Activated CD4-positive, alpha-beta T cell treated with anti-CD3 and anti-CD28 coated beads, Interleukin-2, amount 10 ng/mL, durations not matched to agents 24 days and 14 days (primary cell): ENCODE results near the gene CROCC2. TPM values are rescaled to one million over a fixed set of nuclear protein-coding genes. Genes with fewer than 3 reads are reported as not detected.
A peak's percentile ranks its signal among the peaks of the same experiment; 100 is the strongest.

Experiments
- DNase-seq: peaks from one replicate; pipeline ENCODE4 v3.0.0; 2022
- H3K27ac Mint-ChIP-seq: one replicate; pipeline ENCODE4 v1.8.0; 2022; ENCODE audit warnings: mild to moderate bottlenecking, mixed read lengths
- H3K27me3 Mint-ChIP-seq: one replicate; pipeline ENCODE4 v1.8.0; 2022; ENCODE audit warnings: mixed read lengths
- H3K36me3 Mint-ChIP-seq: one replicate; pipeline ENCODE4 v1.8.0; 2022; ENCODE audit warnings: low read depth, mild to moderate bottlenecking, mixed read lengths
- H3K4me1 Mint-ChIP-seq: one replicate; pipeline ENCODE4 v1.8.0; 2021; ENCODE audit warnings: mixed read lengths
- H3K4me3 Mint-ChIP-seq: one replicate; pipeline ENCODE4 v1.8.0; 2022; ENCODE audit warnings: mild to moderate bottlenecking, moderate library complexity, mixed read lengths
- H3K9me3 Mint-ChIP-seq: one replicate; pipeline ENCODE4 v1.8.0; 2021; ENCODE audit warnings: mixed read lengths
- intact Hi-C: fragments of 100-400 bp; cut with micrococcal nuclease; formaldehyde crosslinking; loops from one replicate; pipeline ENCODE4 v1.15.1; 2023
- total RNA-seq: library from RNA; stranded (reverse); gene quantifications from 2 replicates; pipeline ENCODE4 v1.2.3, GENCODE V29; 2022

CROCC2 gene
- total RNA-seq, 1 donor from 2014 or later: not detected

DNA sequence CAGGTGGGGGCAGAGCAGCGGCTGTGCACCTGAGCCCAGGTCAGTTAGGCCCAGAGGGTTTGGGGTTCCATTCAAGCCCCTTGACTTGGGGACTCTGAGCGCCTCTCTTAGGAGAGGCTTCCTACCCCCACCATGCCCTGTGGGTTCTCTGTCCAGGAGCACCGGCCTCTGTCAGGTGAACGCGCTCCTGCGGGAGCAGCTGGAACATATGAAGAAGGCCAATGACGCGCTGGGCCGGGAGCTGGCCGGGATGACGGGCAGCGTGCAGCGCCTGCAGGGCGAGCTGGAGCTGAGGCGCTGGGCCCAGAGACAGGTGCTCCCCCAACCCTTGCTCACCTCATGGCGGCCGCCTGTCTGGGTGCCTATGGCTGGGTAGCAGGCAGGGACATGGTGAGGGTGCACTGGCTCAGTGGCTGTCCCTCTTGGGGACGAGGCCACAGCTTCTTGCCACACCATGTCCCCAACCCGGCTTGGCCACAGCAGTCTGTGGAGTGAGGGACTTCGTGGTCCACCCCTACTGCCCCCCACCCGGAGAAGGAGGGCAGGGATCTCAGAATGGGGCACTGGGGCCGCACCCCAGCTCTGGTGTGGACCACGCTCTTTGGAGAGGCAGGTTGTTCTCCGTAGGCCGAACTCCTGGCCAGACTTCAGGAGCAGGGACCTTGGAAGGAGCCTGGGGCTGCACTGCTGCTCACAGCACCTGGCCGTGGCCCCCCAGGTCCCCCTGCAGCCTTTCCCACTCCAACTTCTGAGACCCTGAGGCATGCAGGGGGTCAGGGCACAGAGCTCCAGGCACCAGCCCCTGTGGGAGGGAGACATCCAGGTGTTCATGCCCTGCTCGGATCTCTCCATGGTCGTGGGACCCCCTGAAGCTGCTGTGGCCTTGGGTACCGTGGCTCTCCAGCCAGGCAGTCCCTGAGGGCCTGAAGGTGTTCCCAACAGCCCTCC is 19.7 kb downstream of the CROCC2 start:
- no peak overlapping the region for H3K4me3 Mint-ChIP-seq
- no peaks in the 10 kb centered on the region for H3K36me3 Mint-ChIP-seq
- intact Hi-C loops: no loop called here
- H3K27me3 Mint-ChIP-seq: no peaks in the 10 kb centered on the region
- H3K4me1 Mint-ChIP-seq: peaks cover 2% of the 10 kb centered on the region
- H3K27ac Mint-ChIP-seq: no peak overlapping the region
- no peak for DNase-seq
- no peaks in the 10 kb centered on the region for H3K9me3 Mint-ChIP-seq

DNA sequence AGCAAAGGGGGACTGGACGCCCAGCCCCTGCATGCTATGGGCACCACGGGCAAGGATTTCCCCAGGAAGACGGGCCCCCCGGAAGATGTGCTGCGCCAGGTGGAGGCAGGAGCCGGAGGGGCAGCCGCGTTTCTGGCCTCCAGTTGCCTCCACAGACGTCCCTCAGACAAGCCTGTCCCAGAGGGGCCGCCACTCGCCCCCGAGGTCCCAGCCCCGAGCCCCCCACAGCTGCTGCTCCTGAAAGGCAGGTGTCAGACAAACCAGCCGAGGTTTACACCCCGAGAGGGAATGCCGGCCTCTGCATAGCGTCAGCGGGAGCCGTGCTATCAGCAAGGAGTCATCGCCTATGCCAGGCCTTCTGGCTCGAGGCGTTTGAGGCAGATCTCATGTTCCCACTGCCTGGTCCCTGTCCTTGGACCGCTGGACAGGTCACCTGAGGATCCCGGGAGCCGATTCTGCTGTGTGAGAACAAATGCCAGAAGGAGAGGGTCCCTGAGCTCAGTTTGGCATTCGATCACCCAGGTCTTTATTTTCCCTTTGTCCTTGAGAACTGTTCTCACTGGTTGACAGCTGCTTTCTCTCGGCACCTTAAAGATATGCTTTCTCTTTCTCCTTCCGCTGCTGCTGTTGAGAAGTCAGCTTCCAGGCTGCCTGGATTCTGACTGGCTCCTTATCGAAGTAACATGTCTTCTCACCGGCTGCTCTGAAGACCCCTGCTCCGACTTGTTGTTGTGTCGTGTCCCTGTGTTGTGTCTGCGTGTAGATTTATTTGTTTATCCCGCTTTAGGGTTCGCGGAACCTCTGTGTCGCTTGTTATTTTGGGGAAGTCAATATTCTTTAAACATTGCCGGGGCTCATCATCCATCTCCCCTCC is 20.6 kb downstream of the CROCC2 start:
- intact Hi-C loops: no loop called here
- H3K4me1 Mint-ChIP-seq: peaks cover 2% of the 10 kb centered on the region
- H3K4me3 Mint-ChIP-seq: no peak overlapping the region

DNA sequence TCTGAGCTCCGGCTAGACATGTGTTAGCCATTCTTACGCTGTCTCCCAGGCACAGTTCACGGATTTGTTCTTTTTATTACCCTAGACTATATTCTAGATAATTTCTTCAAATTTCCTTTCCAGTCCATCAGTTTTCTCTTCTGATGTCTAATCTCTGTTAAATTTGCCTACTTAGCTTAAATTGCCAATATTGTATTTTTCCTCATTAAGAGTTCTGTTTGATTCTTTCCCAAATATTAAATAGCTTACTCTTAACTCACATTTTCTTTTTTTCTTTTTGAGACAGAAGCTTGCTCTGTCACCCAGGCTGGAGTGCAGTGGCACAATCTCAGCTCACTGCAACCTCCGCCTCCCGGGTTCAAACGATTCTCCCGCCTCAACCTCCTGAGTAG is 21.2 kb downstream of the CROCC2 start:
- intact Hi-C loops: no loop called here

More for the DNA sequence above, 20.6 kb downstream of the CROCC2 start:
- DNase-seq: no peak
- H3K9me3 Mint-ChIP-seq: no peaks in the 10 kb centered on the region
- H3K27me3 Mint-ChIP-seq: no peaks in the 10 kb centered on the region
- H3K27ac Mint-ChIP-seq: no peak overlapping the region
- H3K36me3 Mint-ChIP-seq: no peaks in the 10 kb centered on the region

DNA sequence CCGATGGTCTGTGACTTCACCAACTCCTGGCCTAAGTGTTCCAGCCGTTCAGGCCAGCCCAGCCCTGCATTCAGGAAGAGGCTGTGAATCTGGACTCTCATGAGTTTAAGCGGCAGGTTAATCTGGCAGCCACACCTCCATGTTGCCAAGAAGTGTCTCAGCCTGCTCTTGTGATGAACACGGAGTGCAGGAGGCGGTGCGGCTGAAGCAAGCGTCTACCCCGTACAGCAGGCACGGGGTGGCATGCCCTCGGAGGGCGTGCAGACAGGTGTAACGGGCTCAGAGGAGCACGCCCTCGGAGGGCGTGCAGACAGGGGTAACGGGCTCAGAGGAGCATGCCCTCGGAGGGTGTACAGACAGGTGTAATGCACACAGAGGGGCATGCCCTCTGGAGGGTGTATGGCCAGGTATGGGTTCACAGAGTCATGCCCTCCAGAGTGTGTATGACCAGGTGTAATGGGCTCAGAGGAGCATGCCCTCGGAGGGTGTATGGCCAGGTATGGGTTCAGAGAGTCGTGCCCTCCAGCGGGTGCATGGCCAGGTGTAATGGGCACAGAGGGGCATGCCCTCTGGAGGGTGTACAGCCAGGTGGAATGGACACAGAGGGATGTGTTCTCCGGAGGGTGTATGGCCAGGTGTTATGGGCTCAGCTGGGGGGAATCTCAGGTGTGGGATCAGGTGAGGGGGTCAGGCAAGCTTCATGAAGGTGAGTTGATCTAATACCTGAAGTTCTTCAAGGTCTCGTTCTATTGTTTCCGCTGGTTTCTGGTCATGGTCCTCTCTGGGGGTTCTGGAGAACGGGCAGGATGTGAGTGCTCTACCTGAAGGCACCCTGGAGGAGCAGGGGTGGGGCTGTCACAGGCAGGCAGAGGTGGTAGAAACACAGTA is 22.6 kb downstream of the CROCC2 start:
- Mint-ChIP-seq H3K27ac (no peak overlapping the region), H3K4me3 (no peak overlapping the region), H3K4me1 (peaks cover 2% of the 10 kb centered on the region), H3K9me3 (no peaks in the 10 kb centered on the region), H3K27me3 (no peaks in the 10 kb centered on the region), H3K36me3 (no peaks in the 10 kb centered on the region)
- intact Hi-C loops: no loop called here
- no peak for DNase-seq

More for the DNA sequence above, 21.2 kb downstream of the CROCC2 start:
- H3K27ac Mint-ChIP-seq: no peak overlapping the region
- no peaks in the 10 kb centered on the region for H3K36me3 Mint-ChIP-seq
- H3K4me1 Mint-ChIP-seq: peaks cover 2% of the 10 kb centered on the region
- no peak for DNase-seq
- H3K9me3 Mint-ChIP-seq: no peaks in the 10 kb centered on the region
- no peak overlapping the region for H3K4me3 Mint-ChIP-seq
- no peaks in the 10 kb centered on the region for H3K27me3 Mint-ChIP-seq

DNA sequence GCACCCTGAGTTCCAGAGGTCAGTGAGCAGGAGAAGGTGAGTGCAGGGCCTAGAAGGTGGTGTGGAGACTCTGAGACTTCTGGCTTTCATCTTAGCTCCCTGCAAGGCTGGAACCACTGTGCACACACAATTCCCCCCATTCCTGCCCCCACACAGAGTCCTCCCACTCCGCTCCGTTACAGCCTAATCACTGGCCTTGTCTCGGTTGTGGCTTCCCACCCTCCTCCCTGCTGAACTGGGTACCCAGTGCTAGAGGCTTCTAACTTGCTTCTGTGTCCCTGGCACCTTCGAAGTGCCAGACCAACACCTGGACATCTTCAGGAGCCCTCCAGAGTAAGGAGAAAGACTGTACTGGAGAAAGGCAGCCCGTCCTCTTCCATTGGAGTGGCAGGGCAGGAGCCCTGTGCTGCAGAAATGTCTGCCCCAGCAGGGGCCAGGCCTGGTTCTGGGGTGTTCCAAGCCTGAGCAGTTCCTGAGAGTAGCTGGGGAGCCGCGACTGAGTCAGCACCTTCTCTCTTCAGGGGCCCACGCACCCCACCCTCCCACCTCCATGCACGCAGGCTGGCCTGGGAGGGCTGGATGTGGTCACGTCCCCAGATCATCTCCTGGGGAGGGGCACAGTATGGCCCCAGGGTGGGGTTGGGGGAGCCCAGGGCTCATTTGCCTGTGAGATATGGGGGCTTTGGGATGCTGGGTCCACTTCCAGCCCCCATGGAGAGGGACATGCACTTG is 23.4 kb downstream of the CROCC2 start:
- Mint-ChIP-seq H3K27me3 (no peaks in the 10 kb centered on the region), H3K36me3 (no peaks in the 10 kb centered on the region), H3K27ac (no peak overlapping the region), H3K4me1 (peaks cover 2% of the 10 kb centered on the region), H3K4me3 (no peak overlapping the region), H3K9me3 (no peaks in the 10 kb centered on the region)
- intact Hi-C loops: no loop called here
- no peak for DNase-seq

DNA sequence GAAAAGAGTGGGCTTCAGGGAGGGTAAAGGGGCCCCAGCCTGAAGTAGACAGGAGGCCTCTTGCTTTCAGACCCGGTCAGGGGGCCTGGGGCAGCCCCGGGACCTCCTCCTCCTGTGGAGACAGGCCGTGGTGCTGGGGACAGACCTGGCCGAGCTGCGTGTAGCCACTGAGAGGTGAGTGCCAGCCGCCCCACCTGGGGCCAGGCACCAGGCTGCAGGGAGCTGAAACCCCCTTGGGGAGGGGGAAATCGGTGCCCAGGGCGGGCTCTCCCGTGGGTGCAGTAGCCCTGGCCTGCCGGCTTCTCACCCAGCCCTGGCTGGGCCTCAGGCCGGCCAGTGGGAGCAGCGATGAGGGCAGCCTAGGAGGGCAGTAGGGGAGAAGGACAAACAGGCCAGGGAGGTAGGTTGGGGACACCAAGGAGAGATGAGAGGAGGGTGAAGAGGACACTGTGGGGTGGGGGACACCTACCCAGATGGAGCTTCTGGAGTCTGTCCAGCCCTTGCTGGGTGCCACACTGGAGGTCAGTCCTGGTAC is 24.0 kb downstream of the CROCC2 start:
- DNase-seq: no peak
- Mint-ChIP-seq H3K27ac (no peak overlapping the region), H3K4me3 (no peak overlapping the region), H3K36me3 (no peaks in the 10 kb centered on the region), H3K27me3 (no peaks in the 10 kb centered on the region), H3K4me1 (peaks cover 2% of the 10 kb centered on the region), H3K9me3 (no peaks in the 10 kb centered on the region)
- intact Hi-C loops: no loop called here

DNA sequence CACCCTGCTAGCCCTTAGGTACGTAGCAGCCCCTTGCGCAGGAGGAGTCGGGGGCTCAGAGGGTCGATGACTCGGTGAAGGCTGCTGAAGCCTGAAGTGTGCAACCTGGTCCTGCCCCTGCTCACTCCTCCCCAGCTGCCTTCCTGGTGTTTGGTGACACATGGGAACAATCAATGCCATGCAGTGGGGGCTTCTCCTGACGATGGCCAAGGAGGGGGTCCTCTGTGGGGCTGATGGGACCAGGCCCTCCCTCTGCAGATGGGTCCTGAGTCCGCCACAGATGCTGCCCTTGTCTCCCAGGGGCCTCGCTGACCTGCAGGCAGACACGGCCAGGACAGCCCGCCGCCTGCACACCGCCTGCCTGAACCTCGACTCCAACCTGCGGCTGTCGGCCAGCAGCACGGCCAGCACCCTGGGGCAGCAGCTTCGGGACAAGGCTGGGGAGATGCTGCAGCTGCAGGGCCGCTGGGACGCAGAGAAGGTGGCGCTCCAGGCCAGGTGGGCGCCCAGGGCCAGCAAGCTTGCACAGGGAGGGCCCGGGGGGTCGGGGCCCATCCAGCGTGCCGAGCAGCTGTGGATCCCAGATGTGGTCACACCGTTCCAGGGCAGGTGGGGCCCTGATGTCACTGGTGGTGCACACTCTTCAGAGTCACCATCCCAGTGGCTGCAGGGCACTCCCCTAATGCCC is 24.6 kb downstream of the CROCC2 start:
- Mint-ChIP-seq H3K9me3 (no peaks in the 10 kb centered on the region), H3K27ac (no peak overlapping the region), H3K4me1 (peaks cover 2% of the 10 kb centered on the region), H3K4me3 (no peak overlapping the region), H3K27me3 (no peaks in the 10 kb centered on the region), H3K36me3 (no peaks in the 10 kb centered on the region)
- DNase-seq: no peak
- intact Hi-C loops: no loop called here

DNA sequence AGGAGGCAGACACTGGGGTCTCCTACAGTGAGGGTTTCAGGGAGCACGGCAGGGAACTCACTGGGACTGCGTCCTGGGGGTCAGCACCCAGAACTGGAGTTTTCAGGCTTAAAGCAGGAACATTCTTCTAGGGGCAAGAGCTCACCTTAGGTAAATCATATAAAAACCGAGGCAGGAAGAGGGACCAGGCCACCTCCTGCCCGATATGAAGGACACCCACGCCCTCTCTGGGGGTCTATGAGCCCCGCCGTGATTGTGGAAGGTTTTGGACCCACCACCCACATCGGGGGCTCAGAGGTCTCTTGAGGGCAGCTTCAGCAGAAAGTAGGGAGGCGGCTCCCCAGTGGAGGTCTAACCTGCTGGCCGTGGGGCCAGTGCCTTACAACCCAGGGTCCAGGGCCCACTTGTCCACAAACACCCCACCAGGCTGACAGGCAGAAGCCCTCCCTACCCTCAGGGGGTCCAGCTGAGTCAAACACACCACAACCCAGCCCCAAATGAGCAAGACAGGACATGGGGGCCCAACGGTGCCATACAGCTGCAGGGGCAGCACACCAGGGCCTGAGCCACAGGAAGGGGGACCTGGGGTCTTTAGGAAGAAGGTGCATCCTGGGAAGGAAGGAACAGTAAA is 25.3 kb downstream of the CROCC2 start:
- Mint-ChIP-seq H3K27ac (no peak overlapping the region), H3K27me3 (no peaks in the 10 kb centered on the region), H3K9me3 (no peaks in the 10 kb centered on the region), H3K4me3 (no peak overlapping the region), H3K36me3 (no peaks in the 10 kb centered on the region), H3K4me1 (peaks cover 2% of the 10 kb centered on the region)
- intact Hi-C loops: no loop called here
- DNase-seq: peak; percentile 45

DNA sequence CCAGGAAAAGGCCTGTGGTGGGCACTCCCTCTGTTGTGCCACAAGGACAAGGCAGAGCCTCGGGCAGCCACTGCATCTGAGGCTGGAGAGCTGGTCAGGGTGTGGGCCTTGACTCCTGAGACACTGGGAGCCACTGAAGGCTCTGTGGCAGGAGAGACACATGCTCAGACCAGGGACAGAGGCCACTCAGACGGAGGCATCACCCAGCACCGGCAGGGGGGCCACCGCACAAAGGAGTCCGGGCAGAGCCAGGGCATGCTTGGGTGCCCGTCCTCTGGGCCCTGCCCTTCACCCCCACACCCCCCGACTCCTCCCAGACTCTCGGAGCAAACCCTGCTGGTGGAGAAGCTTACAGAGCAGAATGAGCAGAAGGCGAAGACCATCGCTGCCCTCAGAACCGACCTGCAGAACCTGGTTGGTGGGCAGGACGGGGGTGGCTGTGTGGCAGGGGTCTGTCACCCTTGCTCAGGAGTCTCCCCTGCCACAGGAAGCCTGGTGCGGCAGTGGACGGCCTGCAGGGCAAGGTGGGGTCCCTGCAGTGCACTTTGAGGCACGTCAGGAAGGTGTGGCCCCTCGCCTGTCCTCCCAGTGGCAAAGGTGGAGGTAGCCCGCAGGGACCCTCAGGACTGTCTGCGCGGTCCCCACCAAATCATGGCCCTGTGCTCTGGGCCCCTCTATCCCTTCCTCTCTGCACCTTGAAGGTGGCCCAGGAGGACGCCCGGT is 26.0 kb downstream of the CROCC2 start:
- H3K36me3 Mint-ChIP-seq: no peaks in the 10 kb centered on the region
- no peak overlapping the region for H3K4me3 Mint-ChIP-seq
- intact Hi-C loops: no loop called here
- H3K4me1 Mint-ChIP-seq: peaks cover 1% of the 10 kb centered on the region
- DNase-seq: no peak
- H3K27ac Mint-ChIP-seq: no peak overlapping the region
- H3K9me3 Mint-ChIP-seq: no peaks in the 10 kb centered on the region
- no peaks in the 10 kb centered on the region for H3K27me3 Mint-ChIP-seq

DNA sequence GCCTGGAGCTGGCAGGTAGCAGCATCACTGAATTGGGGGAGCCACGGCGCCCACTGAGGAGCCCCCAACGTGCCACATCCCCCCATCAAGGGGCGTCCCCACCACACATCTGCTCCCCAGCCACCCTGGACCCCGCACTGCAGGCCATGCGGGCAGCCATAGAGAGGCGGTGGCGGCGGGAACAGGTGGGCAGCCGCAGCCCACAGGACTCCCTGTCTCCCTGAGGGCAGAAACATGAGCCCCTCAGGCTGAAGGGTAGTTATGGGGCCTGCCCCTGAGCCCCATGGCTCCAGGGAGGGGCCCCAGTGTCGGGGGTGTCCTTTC is 26.6 kb downstream of the CROCC2 start:
- Mint-ChIP-seq H3K4me1 (no peaks in the 10 kb centered on the region), H3K27ac (no peak overlapping the region), H3K4me3 (no peak overlapping the region), H3K27me3 (peaks cover 3% of the 10 kb centered on the region), H3K36me3 (no peaks in the 10 kb centered on the region), H3K9me3 (peaks cover 3% of the 10 kb centered on the region)
- intact Hi-C loops: no loop called here
- DNase-seq: peak; percentile 49

DNA sequence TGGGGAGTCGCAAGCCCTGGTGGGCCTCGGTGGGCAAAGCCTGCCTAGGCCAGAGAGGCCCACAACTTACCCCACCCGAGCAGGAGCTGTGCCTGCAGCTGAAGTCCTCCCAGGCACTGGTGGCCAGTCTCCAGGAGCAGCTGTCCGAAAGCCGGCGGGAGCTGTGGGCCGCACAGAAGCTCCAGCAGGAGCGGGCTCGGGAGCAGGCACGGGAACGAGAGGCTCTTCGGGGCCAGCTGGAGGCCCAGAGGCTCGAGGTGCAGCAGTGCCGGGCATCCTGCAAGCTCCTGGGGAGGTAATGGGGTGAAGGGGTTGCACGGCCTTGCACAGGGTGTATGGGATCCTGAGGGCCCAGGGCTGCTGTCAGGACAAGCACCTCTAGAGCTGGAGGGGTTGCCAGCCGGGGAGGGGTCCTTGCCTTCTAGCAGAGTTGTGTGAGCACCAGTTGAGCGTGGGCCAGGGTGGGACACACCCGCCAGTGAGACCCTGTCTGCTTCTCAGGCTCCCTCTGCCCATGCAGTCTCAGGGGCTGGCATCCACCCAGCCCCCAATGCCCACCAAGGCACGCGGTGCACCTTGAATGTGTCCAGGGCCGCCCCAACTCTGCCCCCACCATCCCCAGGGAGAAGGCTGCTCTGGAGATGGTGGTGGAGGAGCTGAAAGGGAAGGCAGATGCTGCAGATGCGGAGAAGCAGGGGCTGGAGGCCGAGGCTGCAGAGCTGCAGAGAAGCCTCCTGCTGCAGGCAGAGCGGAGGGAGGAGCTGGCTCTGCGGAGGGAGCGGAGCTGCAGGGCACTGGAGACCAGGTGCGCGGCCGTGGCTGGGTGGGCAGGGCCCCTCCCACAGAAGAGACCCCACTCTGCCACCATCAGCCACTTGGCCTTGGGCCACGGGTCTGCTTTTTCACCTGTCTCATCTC is 27.2 kb downstream of the CROCC2 start:
- Mint-ChIP-seq H3K36me3 (no peaks in the 10 kb centered on the region), H3K4me3 (no peak overlapping the region), H3K27me3 (peaks cover 5% of the 10 kb centered on the region), H3K4me1 (no peaks in the 10 kb centered on the region), H3K9me3 (peaks cover 5% of the 10 kb centered on the region), H3K27ac (no peak overlapping the region)
- no peak for DNase-seq
- intact Hi-C loops: no loop called here
